HG03135 (cell line): ENCODE results near the gene PRTFDC1.
"Not testable (repeated sequence)": the region's sequence is repeated elsewhere in the genome, so short reads cannot be mapped to it uniquely, and the experiment has no call there.

ENCODE experiments used
- ATAC-seq: cut with Tn5 transposase; IDR thresholded peaks from one replicate; pipeline ENCODE4 v1.9.1; 2021; ENCODE audit warnings: mild to moderate bottlenecking, moderate library complexity; ENCODE audit not compliant: unreplicated experiment

The PRTFDC1 gene

DNA sequence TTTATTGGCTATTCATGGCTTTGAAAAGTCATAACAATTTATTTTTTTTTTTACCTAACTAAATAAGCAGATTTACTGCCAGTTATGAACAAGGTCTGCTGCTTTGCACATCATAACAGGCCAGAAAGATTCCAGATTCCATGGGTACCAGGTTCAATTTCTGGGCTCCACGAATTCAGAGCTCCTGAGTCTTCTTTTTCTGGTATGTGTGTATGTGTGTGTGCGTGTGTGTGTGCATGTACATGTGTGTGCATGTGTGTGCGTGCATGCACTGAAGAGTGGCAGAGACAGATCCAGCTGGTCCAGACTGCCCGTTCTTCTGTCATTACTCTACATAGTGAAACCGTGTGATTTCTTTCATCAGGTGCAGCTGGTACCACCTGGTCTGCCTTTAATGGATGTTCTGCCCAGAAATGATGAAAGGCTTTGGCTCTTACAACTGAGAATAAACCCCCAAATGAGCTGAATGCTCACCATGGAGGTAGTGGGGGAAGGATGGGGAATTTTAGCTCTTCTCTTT is 14.6 kb upstream of the PRTFDC1 start:
- ATAC-seq = no peak

GRCh38 chr10:24965051-24965450 is 12.6 kb upstream of the PRTFDC1 start:
- ATAC-seq = no peak

- ATAC-seq = no peak
Observed at GRCh38 chr10:24963521-24964041, 11.2 kb upstream of the PRTFDC1 start.

DNA sequence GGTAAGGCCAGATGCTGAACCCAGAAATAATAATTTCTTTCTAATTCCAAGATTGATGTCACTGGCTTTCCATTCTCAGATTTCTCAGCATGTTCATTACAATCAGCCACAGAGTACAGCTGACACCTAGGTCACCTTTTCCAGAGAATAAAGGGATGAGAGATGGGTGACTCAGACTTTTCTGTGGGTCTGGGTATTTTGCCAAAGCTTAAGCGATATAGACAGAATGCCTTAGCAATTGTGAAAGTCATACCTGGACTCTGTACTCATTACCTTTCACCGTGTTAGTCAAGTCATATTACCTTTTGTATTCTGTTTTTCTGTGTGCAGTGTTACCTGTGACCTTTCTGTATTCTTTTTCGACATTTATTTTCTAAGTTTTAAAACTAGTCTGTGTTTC is 10.6 kb upstream of the PRTFDC1 start:
- no peak for ATAC-seq

- ATAC-seq = no peak
Observed at GRCh38 chr10:24961582-24961981, 9.2 kb upstream of the PRTFDC1 start.

DNA sequence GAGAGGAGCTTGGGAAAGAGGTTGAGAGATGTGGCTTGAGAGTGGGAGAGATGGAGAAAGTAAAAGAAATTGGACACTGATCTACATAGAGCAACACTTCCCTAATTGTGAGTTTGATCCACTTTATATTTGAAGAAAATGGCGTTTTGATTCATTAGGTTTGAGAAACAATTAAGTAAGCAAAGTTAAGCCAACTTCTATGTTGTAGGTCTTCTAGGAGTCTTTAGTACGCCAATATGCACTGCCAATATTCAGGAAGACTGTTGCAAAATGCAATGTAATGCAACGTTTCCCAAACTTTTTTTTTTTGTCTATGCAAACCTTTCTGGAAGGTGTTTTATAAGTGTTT is 7.0 kb upstream of the PRTFDC1 start:
- no peak for ATAC-seq

DNA sequence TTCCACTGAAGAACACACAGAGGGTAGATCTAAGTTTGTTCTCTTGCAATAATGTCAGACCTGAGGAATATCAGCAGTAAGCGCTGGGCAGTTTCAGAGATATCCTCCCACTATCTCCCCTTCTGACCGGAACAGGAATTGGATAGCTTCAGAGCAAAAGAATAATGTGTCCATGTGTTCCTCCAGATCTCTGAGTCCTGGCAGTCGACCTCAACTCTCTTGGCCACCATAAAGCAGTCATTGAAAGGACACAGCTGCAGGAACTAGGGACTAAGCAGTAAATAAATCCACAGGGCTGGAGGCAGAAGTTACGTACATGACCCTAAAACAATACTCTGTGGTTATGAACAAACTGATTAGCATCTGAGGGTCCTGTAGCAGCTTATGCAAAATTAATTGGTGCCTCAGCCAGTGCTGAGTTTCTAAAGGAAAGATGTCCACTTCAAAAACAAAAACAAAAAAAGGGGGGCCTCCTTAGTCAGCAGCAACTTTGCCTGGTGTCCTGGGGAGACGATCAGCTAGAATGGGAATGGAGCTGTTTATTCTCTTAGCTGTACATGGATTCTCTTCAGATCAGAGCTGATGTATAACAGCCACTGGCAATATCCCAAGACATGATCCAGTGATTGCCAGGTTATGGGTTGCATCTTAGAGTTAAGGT is 6.4 kb upstream of the PRTFDC1 start:
- ATAC-seq = no peak

DNA sequence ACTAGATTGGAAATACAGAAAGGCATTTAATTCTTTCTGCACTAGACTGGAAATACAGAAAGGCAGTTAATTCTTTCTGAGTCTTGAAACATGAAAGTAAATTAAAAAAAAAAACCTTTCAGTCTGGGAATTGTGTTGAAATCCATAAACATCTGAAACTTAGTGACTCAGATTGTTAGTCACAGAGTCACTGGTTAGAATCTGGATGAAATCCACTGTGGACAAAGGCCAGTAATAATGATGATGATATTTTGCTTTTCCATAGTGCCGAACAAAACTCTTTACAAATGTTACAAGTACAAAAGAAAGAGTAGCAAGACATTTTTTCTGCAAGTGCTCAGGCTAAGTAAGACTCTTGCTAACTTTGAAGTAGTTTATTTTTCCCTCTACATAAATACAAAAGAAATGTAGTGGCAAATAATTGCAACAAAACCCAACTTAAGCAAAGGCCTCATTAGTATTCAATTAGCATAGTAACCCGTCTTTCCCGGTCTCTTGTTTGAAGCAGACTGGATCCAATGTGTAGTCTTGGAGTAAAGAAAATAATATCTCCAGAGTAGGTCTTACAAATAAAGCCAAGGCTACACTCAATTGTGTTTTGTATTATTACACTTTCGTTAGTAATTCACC is 5.8 kb upstream of the PRTFDC1 start:
- no peak for ATAC-seq

DNA sequence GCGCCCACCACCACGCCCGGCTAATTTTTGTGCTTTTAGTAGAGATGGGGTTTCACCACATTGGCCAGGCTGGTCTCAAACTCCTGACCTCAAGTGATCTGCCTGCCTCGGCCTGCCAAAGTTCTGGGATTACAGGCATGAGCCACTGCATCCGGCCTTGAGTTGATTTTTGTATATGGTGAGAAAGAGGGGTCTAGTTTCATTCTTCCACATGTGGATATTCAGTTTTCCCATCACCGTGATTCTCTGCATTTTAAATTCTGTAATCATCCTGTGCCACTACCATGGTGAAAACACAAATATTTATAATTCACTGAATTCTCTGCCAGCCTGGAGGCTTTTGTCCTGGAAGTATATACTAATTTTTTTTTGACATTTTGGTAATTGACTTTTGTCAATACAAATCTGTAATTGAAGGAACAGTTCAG is 5.2 kb upstream of the PRTFDC1 start:
- not testable (repeated sequence) for ATAC-seq

- ATAC-seq = no peak
Observed at GRCh38 chr10:24953675-24954074, 1.3 kb upstream of the PRTFDC1 start.

DNA sequence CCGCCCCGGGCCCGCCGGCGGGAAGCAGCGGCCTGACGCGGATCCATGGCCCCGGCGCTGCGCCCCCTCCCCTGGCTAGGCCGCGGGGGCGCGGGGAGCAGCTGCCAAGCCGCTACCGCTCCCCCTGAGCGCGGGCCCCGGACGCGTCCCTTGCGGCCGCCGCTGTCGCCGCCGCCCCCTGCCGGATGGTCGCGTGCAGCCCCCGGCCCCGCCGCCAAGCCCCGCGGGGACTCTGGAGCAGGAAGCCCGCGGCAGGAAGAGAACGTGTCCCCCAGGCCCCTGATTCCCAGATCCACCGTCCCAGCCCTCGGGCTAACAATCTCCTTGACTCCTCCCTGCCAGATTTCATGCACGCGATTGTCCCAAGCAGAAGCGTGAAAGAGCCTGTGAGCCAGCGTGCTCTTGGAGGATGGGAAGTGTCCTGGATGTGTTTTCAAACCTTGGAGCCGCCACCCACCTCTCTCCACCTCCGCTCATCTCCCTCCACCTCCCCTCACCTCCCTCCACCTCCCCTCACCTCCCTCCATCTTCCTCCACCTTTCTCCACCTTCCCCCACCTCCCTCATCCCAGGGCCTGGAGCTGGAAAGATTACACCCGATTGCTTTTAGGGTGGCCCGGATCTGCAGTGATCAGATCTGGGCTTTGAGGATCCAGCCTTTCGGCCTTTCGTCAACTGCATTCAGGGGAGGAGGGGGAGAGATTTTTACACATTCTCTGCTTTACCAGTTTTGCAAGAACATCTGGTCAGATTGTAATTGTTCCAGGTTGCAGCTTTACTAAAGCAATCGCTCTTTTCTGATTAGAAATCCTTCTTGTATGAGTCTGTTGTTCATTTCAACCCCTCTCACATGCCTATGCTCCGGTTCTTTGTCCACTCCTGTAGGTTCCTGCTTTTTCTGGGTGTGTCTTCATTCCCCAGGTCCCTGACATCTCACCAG is 570 bp upstream of the PRTFDC1 start:
- ATAC-seq = peak; percentile 75

- peak; percentile 19 for ATAC-seq
Observed at GRCh38 chr10:24951201-24952142, 934 bp downstream of the PRTFDC1 start.

DNA sequence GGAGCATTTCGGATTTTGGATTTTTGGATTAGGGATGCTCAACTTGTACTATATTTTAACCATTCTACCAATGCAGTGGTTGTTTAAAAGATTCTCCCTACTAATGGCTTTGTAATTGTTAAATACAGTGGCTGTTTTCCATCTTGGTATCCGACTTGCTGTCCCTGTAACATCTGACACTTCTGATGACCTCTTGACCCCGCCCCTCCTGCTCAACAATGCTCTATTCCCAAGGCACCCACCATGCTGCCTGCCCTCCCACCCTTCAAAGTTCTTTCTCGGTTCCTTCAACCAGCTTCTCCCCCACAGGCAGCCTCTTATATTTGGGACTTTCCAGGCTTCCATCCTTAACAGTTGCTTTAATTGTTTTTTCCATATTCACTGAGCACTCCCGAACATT is 2.0 kb downstream of the PRTFDC1 start:
- no peak for ATAC-seq

DNA sequence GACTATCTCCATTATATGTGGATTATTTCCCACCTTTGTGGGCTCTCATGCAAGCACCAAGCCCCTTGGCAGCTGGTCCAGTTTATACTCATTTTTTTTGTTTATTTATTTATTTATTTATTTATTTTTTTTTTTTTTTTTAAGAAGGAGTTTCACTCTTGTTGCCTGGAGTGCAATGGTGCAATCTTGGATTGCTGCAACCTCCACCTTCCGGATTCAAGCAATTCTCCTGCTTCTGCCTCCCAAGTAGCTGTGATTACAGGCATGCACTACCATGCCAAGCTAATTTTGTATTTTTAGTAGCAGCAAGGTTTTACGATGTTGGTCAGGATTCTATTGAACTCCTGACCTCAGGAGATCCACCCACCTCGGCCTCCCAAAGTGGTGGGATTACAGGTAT is 2.8 kb downstream of the PRTFDC1 start:
- ATAC-seq = no peak

- peak; percentile 51 for ATAC-seq
Observed at GRCh38 chr10:24947304-24948097, 4.9 kb downstream of the PRTFDC1 start.

DNA sequence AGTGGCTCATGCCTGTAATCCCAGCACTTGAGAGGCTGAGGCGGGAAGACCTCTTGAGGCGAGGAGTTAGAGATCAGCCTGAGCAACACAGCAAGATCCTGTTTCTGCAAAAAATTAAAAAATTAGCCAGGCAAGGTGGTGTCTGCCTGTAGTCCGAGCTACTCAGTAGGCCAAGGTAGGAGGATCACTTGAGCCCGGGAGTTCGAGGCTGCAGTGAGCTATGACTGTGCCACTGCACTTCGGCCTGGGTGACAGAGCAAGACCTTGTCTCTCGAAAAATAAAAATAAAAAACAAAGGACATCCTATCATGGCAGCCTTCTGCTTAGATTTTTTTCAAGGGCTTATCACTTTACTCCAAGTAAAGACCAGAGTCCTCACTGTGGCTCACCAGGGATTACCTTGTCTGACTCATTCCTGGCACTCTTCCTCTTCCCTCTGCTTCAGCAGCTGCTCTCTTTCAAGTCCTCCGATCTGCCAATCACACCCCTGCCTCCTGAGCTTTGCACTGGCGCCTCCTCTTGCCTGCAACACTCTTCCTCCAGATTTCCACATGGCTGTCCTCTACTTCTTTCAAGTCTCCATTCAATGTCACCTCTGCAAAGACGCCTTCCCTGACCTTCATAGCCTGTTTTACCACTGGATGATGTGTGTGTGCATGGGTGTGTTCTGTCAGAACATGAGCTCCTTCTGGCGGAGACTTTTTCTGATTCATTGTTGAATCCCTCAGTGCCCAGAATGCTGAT is 7.7 kb downstream of the PRTFDC1 start:
- ATAC-seq = no peak

- no peak for ATAC-seq
Observed at GRCh38 chr10:24938525-24938924, 13.9 kb downstream of the PRTFDC1 start.

DNA sequence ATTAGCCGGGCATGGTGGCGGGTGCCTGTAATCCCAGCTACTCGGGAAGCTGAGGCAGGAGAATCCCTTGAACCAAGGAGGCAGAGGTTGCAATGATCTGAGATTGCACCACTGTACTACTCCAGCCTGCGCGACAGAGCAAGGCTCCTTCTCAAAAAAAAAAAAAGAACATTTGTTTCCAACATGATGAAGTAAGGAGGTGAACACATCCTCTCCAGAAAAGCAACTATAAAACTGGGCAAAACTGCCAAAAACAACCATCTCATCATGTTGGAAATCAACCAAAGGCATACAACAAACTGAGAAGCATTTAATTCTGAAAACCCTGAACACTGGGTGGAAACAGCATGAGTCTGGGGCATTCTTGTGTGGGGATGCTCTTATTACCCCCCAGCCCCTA is 14.3 kb downstream of the PRTFDC1 start:
- ATAC-seq = no peak
